Panc1 (cell line): Measurements from ENCODE around the gene TNFRSF18. TPM values are rescaled to one million over a fixed set of nuclear protein-coding genes. Genes with fewer than 3 reads are reported as not detected.

Experiments used
- ATAC-seq: fragments of 200-7000 bp; cut with Tn5 transposase; 2 replicates; pipeline ENCODE4 v1.9.1; 2020; ENCODE audit warnings: mild to moderate bottlenecking, moderate library complexity
- BruUV-seq: library from RNA; stranded (reverse); fragments of 400-500 nt; replicated peaks from 2 replicates; lab custom pipeline; 2021; lab: Mats Ljungman, UMichigan
- CTCF ChIA-PET: fragments of 300-600 bp; sonication (Branson Sonifier 250); formaldehyde crosslinking; loops from one replicate; lab custom pipeline; 2022; ENCODE audit warnings: antibody characterized with exemption; lab: Charles Lee
- POLR2A ChIA-PET: fragments of 300-600 bp; sonication (Branson Sonifier 250); formaldehyde crosslinking; loops from one replicate; lab custom pipeline; 2022; ENCODE audit warnings: antibody characterized with exemption; lab: Charles Lee
- DNase-seq: peaks from one replicate; pipeline ENCODE4 v3.0.0-alpha.2; 2010; ENCODE audit warnings: low read depth, low spot score
- H3K27ac ChIP-seq: 2 replicates; pipeline ENCODE4 v1.5.1; 2011; ENCODE audit warnings: mild to moderate bottlenecking, low read length, inconsistent platforms
- H3K27me3 ChIP-seq: fragments of 200-500 bp; sonication (Bioruptor generic); 2 replicates; pipeline ENCODE4 v1.6.0; 2014; ENCODE audit warnings: low read length, inconsistent platforms; ENCODE audit not compliant: control insufficient read depth, insufficient read depth
- H3K36me3 ChIP-seq: fragments of 200-500 bp; sonication (Bioruptor generic); 2 replicates; pipeline ENCODE4 v1.5.1; 2014; ENCODE audit warnings: inconsistent platforms, mild to moderate bottlenecking, low read length, moderate library complexity; ENCODE audit not compliant: control insufficient read depth, insufficient read depth
- H3K4me1 ChIP-seq: 2 replicates; pipeline ENCODE4 v1.5.1; 2011; ENCODE audit warnings: inconsistent platforms, mild to moderate bottlenecking, low read length, moderate library complexity; ENCODE audit not compliant: control insufficient read depth, insufficient read depth
- H3K4me3 ChIP-seq, 2 experiments: 2 replicates each; pipeline ENCODE4 v1.5.1; 2011 to 2012; ENCODE audit warnings: low read depth in 2 of 2, low read length in 2 of 2, mild to moderate bottlenecking in 2 of 2, inconsistent platforms in 1 of 2, moderate library complexity in 1 of 2
- H3K9me3 ChIP-seq: fragments of 200-500 bp; sonication (Bioruptor generic); 2 replicates; pipeline ENCODE4 v1.5.1; 2014; ENCODE audit warnings: low read depth, mild to moderate bottlenecking, inconsistent platforms, low read length, moderate library complexity; ENCODE audit not compliant: control insufficient read depth, insufficient read depth
- POLR2AphosphoS5 ChIP-seq: IDR thresholded peaks from 2 replicates; pipeline ENCODE4 v1.6.1; 2012; ENCODE audit warnings: mild to moderate bottlenecking, low read depth, low read length, moderate library complexity
- SIN3A ChIP-seq: IDR thresholded peaks from 2 replicates; pipeline ENCODE4 v1.6.1; 2012; ENCODE audit warnings: low read depth, mild to moderate bottlenecking, low read length, moderate library complexity, borderline replicate concordance; ENCODE audit not compliant: insufficient read depth
- TCF7L2 ChIP-seq: IDR thresholded peaks from 2 replicates; pipeline ENCODE4 v1.6.1; 2011; ENCODE audit warnings: mild to moderate bottlenecking, low read depth, low read length, inconsistent platforms
- in situ Hi-C: cut with HindIII; loops from 2 replicates; pipeline ENCODE4 v1.10.0; 2016; ENCODE audit warnings: low sequenced_read_pairs, low pct_unique_long_range_greater_than_20kb
- intact Hi-C: fragments of 100-400 bp; cut with micrococcal nuclease; formaldehyde crosslinking; loops from one replicate; pipeline ENCODE4 v1.10.0; 2022; ENCODE audit not compliant: unreplicated experiment
- total RNA-seq: library from RNA; stranded (reverse); gene quantifications from one replicate; pipeline ENCODE4 v1.2.1, GENCODE V29; 2021; ENCODE audit not compliant: unreplicated experiment
- TF ChIP-seq, protein P1 (sequence below), 2 experiments: IDR thresholded peaks; 2 replicates each; pipeline ENCODE4 v1.6.1; 2011 to 2012; ENCODE audit warnings: low read depth in 2 of 2, control low read depth in 1 of 2, low read length in 1 of 2, mild to moderate bottlenecking in 1 of 2, moderate library complexity in 1 of 2; ENCODE audit not compliant: insufficient read depth in 1 of 2
- TF ChIP-seq, protein P2 (sequence below): fragments of 450-650 bp; IDR thresholded peaks from 2 replicates; pipeline ENCODE4 v1.5.1; 2017; ENCODE audit warnings: mild to moderate bottlenecking

TNFRSF18 gene
- total RNA-seq, 1 experiment from 2014 or later: 4.3 TPM

- no peaks in the 10 kb centered on the region for H3K36me3 ChIP-seq
- no peaks in the 10 kb centered on the region for H3K9me3 ChIP-seq
- no peaks in the 10 kb centered on the region for H3K27me3 ChIP-seq
- H3K4me3 ChIP-seq: no peak overlapping the region
- ATAC-seq: no peak
- no TSS peak for BruUV-seq
- POLR2A ChIA-PET: no interaction called here
- DNase-seq: no peak
- CTCF ChIA-PET: no interaction called here
- H3K4me1 ChIP-seq: no peaks in the 10 kb centered on the region
- no peak for TF ChIP-seq POLR2AphosphoS5
- TF ChIP-seq, protein P1, sequence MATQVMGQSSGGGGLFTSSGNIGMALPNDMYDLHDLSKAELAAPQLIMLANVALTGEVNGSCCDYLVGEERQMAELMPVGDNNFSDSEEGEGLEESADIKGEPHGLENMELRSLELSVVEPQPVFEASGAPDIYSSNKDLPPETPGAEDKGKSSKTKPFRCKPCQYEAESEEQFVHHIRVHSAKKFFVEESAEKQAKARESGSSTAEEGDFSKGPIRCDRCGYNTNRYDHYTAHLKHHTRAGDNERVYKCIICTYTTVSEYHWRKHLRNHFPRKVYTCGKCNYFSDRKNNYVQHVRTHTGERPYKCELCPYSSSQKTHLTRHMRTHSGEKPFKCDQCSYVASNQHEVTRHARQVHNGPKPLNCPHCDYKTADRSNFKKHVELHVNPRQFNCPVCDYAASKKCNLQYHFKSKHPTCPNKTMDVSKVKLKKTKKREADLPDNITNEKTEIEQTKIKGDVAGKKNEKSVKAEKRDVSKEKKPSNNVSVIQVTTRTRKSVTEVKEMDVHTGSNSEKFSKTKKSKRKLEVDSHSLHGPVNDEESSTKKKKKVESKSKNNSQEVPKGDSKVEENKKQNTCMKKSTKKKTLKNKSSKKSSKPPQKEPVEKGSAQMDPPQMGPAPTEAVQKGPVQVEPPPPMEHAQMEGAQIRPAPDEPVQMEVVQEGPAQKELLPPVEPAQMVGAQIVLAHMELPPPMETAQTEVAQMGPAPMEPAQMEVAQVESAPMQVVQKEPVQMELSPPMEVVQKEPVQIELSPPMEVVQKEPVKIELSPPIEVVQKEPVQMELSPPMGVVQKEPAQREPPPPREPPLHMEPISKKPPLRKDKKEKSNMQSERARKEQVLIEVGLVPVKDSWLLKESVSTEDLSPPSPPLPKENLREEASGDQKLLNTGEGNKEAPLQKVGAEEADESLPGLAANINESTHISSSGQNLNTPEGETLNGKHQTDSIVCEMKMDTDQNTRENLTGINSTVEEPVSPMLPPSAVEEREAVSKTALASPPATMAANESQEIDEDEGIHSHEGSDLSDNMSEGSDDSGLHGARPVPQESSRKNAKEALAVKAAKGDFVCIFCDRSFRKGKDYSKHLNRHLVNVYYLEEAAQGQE (IDR thresholded peaks at IDR 0.05; ENCODE audit: insufficient read depth in 1 of 2, low read depth in 2 of 2, low read length in 1 of 2): no peak
- no peak for TF ChIP-seq TCF7L2
- TF ChIP-seq, protein P2, sequence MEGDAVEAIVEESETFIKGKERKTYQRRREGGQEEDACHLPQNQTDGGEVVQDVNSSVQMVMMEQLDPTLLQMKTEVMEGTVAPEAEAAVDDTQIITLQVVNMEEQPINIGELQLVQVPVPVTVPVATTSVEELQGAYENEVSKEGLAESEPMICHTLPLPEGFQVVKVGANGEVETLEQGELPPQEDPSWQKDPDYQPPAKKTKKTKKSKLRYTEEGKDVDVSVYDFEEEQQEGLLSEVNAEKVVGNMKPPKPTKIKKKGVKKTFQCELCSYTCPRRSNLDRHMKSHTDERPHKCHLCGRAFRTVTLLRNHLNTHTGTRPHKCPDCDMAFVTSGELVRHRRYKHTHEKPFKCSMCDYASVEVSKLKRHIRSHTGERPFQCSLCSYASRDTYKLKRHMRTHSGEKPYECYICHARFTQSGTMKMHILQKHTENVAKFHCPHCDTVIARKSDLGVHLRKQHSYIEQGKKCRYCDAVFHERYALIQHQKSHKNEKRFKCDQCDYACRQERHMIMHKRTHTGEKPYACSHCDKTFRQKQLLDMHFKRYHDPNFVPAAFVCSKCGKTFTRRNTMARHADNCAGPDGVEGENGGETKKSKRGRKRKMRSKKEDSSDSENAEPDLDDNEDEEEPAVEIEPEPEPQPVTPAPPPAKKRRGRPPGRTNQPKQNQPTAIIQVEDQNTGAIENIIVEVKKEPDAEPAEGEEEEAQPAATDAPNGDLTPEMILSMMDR: no peak
- no peak for TF ChIP-seq SIN3A
- in situ Hi-C loops (no loop called here), intact Hi-C loops (loop anchor here (10.0 kb wide), 1 partner anchor 64 kb away; no protein-coding TSS in a partner anchor)
- no peak overlapping the region for H3K27ac ChIP-seq
Observed at GRCh38 chr1:1189111-1189510, 17.3 kb downstream of the TNFRSF18 start.

DNA sequence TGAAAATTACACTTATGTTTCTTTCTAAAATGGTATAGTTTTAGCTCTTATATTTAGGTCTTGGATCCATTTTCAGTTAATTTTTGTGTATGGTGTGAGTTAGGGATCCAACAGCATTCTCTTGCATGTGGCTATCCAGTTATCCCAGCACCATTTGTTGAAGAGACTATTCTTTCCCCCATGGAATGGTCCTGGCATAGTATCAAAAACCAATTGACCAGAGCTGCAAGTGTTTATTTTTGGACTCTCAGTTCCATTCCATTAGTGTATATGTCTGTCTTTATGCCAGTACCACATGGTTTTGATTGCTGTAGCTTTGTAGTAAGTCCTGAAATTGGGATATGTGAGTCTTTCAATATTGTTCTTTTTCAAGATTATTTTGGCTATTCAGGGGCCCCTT is 18.5 kb downstream of the TNFRSF18 start:
- CTCF ChIA-PET: interaction anchor here (0.7 kb wide), 1 partner anchor 186 kb away, joined by 4 read pairs; no protein-coding TSS in a partner anchor
- intact Hi-C loops: loop anchor here (10.0 kb wide), 1 partner anchor 63 kb away; no protein-coding TSS in a partner anchor
- Histone ChIP-seq H3K27ac (no peak overlapping the region), H3K36me3 (no peaks in the 10 kb centered on the region), H3K4me1 (no peaks in the 10 kb centered on the region), H3K4me3 (no peak overlapping the region), H3K27me3 (no peaks in the 10 kb centered on the region), H3K9me3 (no peaks in the 10 kb centered on the region)
- ATAC-seq (no peak), DNase-seq (no peak)
- in situ Hi-C loops: no loop called here
- POLR2A ChIA-PET: interaction anchor here (0.7 kb wide), 2 partner anchors 42 to 100 kb away, joined by 8 to 10 read pairs; no protein-coding TSS in a partner anchor
- TF ChIP-seq, protein P2: no peak
- TF ChIP-seq, protein P1 (IDR thresholded peaks at IDR 0.05; ENCODE audit: insufficient read depth in 1 of 2, low read depth in 2 of 2, low read length in 1 of 2): no peak
- no peak for TF ChIP-seq TCF7L2
- no peak for TF ChIP-seq POLR2AphosphoS5
- TF ChIP-seq SIN3A: no peak
- no TSS peak for BruUV-seq
